Lower leg skin (tissue), 4 donors: Measurements from ENCODE around the gene HAUS3. TPM values are rescaled to one million over a fixed set of nuclear protein-coding genes. Genes with fewer than 3 reads are reported as not detected.

Source experiments
- DNase-seq, 2 donors: peaks; one replicate each; pipeline ENCODE4 v3.0.0-alpha.2; 2019; ENCODE audit warnings: low spot score in 2 of 2
- H3K4me3 ChIP-seq: fragments of 200-600 bp; sonication (generic); 2 replicates; pipeline ENCODE4 v1.5.1; 2017; ENCODE audit warnings: mild to moderate bottlenecking, low read depth; ENCODE audit not compliant: poor library complexity, severe bottlenecking
- CTCF ChIP-seq, 3 donors: fragments of 450-650 bp; IDR thresholded peaks; one replicate each; pipeline ENCODE4 v1.5.1; 2016; ENCODE audit warnings: antibody characterized with exemption in 3 of 3, mild to moderate bottlenecking in 3 of 3, moderate library complexity in 2 of 3
- POLR2A ChIP-seq, 2 donors: fragments of 450-650 bp; IDR thresholded peaks; one replicate each; pipeline ENCODE4 v1.6.1; 2016 to 2017; ENCODE audit warnings: antibody characterized with exemption in 2 of 2, mild to moderate bottlenecking in 1 of 2, moderate library complexity in 1 of 2
- WGBS, 2 donors: methylation state at CpG; one replicate each; pipeline ENCODE4 v1.1.5; 2018; 5-methylcytosine and 5-hydroxymethylcytosine counted together
- intact Hi-C: fragments of 100-400 bp; cut with DNase I; formaldehyde crosslinking; loops from one replicate; pipeline ENCODE4 v1.15.0; 2023; ENCODE audit warnings: low total_unique reads
- total RNA-seq, 4 donors: library from RNA; depleted of rRNA; stranded (reverse); fragments of >200 nt; gene quantifications; one replicate each; pipeline ENCODE4 v1.1.0, GENCODE V29; 2016

The HAUS3 gene
- total RNA-seq, 4 donors from 2014 or later = 6.8 to 15.3 (median 12.4) TPM

DNA sequence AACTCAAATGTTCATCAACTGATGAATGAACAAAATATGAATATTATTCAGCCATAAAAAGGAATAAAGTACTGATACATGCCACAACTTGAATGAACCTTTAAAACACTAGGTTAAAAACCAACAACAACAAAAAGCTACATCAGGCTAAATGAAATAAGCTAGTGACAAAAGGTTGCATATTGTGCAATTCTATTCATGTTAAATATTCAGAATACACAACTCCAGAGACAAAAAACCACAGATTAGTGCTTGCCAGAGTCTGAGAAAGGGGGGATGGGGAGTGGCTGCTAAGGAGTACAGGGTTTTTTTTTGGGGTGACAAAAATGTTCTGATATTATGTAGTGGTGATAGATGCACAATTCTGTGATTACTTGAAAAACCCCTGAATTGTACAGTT lies 58.5 kb downstream of the HAUS3 start:
- TF ChIP-seq CTCF (IDR thresholded peaks at IDR 0.05) = no peak
- no peak for DNase-seq
- intact Hi-C loops = no loop called here

GRCh38 chr4:2182994-2183393 lies 58.9 kb downstream of the HAUS3 start:
- 22 to 92% methylated on average over 3 of the region's 3 CpGs for whole genome bisulfite sequencing, 2 donors
- H3K4me3 ChIP-seq = no peak overlapping the region

More for the DNA sequence above, 58.5 kb downstream of the HAUS3 start:
- no peak overlapping the region for H3K4me3 ChIP-seq

GRCh38 chr4:2180410-2180809 lies 61.5 kb downstream of the HAUS3 start:
- intact Hi-C loops = no loop called here
- no peak for TF ChIP-seq POLR2A (IDR thresholded peaks at IDR 0.05)
- TF ChIP-seq CTCF (IDR thresholded peaks at IDR 0.05) = no peak
- DNase-seq = no peak
- no peak overlapping the region for H3K4me3 ChIP-seq
- WGBS, 2 donors = 95 to 98% methylated on average over 2 of the region's 2 CpGs

More at GRCh38 chr4:2182994-2183393, 58.9 kb downstream of the HAUS3 start:
- intact Hi-C loops = no loop called here
- TF ChIP-seq CTCF (IDR thresholded peaks at IDR 0.05) = no peak
- TF ChIP-seq POLR2A (IDR thresholded peaks at IDR 0.05) = no peak
- no peak for DNase-seq

DNA sequence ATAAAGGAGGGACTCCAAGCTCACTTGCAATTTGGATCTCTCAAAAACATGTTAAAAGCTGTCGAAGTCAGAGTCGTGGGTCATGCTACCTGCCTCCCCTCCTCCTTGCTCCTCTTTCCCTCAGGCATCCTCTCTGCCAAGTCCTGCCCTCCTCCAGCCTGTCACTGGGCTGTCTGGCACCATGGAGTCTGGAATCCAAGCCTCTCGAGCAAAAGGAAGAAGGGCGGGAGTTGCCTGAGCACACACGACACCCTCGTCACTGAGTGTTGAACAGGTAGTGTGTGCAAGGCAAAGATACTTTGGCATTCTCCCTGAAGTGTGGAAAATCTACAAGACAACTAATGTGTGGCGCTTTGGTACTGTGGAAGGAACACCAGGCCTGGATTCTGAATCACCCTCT lies 62.2 kb downstream of the HAUS3 start:
- intact Hi-C loops = no loop called here
- 81 to 85% methylated on average over 7 of the region's 7 CpGs for WGBS, 2 donors
- no peak for TF ChIP-seq POLR2A (IDR thresholded peaks at IDR 0.05)
- TF ChIP-seq CTCF (IDR thresholded peaks at IDR 0.05) = no peak
- no peak for DNase-seq
- H3K4me3 ChIP-seq = no peak overlapping the region

DNA sequence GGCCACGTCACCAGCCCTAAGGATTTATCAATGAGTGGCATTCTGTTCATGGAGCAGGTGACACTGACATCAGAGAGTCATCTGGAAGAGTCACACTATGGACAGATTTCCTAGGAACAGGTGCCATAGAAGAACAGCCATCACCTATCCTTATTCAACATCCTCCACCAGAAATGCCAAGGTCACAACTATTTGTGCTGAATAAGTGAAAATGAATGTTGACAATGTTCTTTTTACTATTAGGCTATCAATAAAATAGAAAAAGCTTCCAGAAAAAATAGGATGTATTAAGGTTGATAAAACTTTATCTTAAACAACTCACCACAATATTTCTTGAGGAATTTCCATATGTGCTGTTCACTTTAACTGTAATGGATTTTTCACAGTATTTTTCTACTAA lies 62.9 kb downstream of the HAUS3 start:
- TF ChIP-seq POLR2A (IDR thresholded peaks at IDR 0.05) (no peak), CTCF (IDR thresholded peaks at IDR 0.05) (no peak)
- DNase-seq = no peak
- H3K4me3 ChIP-seq = no peak overlapping the region
- intact Hi-C loops = no loop called here
- WGBS, 2 donors = 100% methylated on average over 1 of the region's 1 CpG

Other genes starting within 250 kb of the HAUS3 start
- gene NELFA, start 233.1 kb downstream of the HAUS3 start, total RNA-seq = 10 to 100 TPM; 29.3 to 45.3 (median 35.7) TPM
- gene NAT8L, start 182.8 kb downstream of the HAUS3 start, total RNA-seq = 1 to 10 TPM in 2 of 4 donors, under 1 TPM in 2; 0.39 to 1.4 (median 0.97) TPM
- 1 to 10 TPM in 2 of 4 donors, under 1 TPM in 2; 0.30 to 3.3 (median 0.89) TPM for gene POLN, start within 50 bp of the HAUS3 start, total RNA-seq
- 10 to 100 TPM; 33.3 to 62.6 (median 47.6) TPM for gene MXD4, start 20.0 kb upstream of the HAUS3 start, total RNA-seq
- gene ZFYVE28, start 176.5 kb upstream of the HAUS3 start, total RNA-seq = 10 to 100 TPM in 2 of 4 donors, 1 to 10 TPM in 2; 5.0 to 12.8 (median 9.9) TPM
- not detected for gene CFAP99, start 176.8 kb upstream of the HAUS3 start, total RNA-seq
- gene RNF4, start 227.0 kb upstream of the HAUS3 start, total RNA-seq = 10 to 100 TPM; 30.4 to 44.0 (median 37.9) TPM